Astrocyte of the spinal cord (primary cell): Measurements from ENCODE around the gene ADGRD1.

Experiments
- DNase-seq: peaks from one replicate; pipeline ENCODE4 v3.0.0; 2011; ENCODE audit warnings: low read depth, low spot score
- H3K4me3 ChIP-seq: 2 replicates; pipeline ENCODE4 v1.5.1; 2011; ENCODE audit warnings: low read depth, mild to moderate bottlenecking, low read length, moderate library complexity
- in situ Hi-C: cut with HindIII; loops from 2 replicates; pipeline ENCODE4 v1.10.0; 2017; ENCODE audit warnings: low sequenced_read_pairs
- TF ChIP-seq, protein P1 (sequence below): IDR thresholded peaks from 2 replicates; pipeline ENCODE4 v1.5.1; 2012; ENCODE audit warnings: low read depth, mild to moderate bottlenecking, low read length, inconsistent platforms

ADGRD1 gene

DNA sequence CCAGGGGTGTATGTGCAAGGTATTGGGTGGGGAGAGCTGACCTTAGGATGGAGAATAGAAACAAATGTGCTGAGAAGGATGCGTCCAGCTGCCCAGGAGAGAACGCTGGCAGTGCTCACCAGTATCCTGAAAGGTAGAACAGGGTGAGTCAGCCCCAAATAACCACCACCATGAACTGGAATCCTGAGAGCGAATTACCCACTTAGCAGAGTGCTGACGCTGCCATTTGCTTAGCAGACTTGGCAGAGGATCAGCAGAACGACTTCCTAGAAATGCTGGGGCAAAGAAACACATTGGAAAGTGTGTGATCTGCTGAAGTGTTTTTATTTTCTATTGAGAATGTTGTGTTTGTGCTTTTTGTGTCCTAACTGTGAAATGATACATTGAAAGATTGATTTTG, 213.6 kb downstream of the ADGRD1 start:
- TF ChIP-seq, protein P1, sequence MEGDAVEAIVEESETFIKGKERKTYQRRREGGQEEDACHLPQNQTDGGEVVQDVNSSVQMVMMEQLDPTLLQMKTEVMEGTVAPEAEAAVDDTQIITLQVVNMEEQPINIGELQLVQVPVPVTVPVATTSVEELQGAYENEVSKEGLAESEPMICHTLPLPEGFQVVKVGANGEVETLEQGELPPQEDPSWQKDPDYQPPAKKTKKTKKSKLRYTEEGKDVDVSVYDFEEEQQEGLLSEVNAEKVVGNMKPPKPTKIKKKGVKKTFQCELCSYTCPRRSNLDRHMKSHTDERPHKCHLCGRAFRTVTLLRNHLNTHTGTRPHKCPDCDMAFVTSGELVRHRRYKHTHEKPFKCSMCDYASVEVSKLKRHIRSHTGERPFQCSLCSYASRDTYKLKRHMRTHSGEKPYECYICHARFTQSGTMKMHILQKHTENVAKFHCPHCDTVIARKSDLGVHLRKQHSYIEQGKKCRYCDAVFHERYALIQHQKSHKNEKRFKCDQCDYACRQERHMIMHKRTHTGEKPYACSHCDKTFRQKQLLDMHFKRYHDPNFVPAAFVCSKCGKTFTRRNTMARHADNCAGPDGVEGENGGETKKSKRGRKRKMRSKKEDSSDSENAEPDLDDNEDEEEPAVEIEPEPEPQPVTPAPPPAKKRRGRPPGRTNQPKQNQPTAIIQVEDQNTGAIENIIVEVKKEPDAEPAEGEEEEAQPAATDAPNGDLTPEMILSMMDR = no peak
- DNase-seq = no peak
- H3K4me3 ChIP-seq = no peak overlapping the region
- in situ Hi-C loops = no loop called here

DNA sequence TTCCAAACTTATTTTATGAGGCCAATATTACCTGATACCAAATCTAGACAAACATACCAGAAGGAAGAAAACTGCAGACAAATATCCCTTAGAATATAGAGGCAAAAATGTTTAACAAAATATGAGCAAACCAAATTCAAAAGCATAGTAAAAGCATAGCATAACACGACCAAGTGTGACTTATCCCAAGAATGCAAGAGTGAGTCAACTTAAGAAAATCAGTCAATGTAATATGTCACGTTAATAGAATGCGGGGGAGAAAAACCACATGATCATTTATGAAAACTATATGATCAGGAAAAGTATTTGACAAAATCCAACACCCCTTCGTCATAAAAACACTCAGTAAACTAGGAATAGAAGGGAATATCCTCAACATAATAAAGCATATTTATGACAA, 217.3 kb downstream of the ADGRD1 start:
- H3K4me3 ChIP-seq = no peak overlapping the region
- TF ChIP-seq, protein P1 = no peak
- in situ Hi-C loops = no loop called here

DNA sequence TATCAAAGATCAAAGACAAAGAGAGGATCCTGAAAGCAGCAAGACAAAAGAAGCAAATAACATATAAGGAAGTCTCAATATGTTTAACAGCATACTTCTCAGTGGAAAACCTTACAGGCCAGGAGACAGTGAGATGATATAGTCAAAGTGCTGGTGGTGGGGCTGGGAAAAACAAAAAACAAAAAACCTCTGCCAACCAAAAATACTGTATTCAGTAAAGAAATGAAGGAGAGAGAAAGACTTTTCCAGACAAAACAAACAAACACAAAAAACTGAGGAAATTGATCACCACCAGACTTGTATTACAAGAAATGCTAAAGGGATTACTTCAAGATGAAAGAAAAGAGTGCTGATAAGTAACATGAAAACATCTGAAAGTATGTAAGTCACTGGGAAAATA, 221.2 kb downstream of the ADGRD1 start:
- no peak overlapping the region for H3K4me3 ChIP-seq
- TF ChIP-seq, protein P1 = no peak
- no peak for DNase-seq
- in situ Hi-C loops = no loop called here

More for the DNA sequence above, 217.3 kb downstream of the ADGRD1 start:
- DNase-seq = no peak

DNA sequence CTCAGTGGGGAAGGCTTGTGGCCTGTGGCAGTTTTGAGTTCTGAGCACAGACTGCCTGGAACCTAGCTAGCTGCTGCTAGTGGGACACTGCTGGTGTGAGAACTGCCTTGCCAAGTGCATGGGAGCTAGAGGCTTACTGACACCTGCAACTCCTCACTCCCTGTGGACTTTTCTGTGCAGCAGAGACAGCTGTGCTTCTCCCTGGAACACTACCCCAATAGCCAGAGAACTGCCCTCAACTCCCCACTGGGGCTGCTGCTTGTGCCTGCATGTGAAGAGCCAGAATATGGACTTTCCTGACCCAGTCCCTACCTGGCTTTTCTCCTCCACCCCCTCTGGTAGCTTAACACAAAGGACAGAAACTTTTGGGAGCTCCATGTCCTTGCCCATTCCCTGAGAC, 222.6 kb downstream of the ADGRD1 start:
- DNase-seq = no peak
- TF ChIP-seq, protein P1 = no peak
- no peak overlapping the region for H3K4me3 ChIP-seq
- in situ Hi-C loops = no loop called here

DNA sequence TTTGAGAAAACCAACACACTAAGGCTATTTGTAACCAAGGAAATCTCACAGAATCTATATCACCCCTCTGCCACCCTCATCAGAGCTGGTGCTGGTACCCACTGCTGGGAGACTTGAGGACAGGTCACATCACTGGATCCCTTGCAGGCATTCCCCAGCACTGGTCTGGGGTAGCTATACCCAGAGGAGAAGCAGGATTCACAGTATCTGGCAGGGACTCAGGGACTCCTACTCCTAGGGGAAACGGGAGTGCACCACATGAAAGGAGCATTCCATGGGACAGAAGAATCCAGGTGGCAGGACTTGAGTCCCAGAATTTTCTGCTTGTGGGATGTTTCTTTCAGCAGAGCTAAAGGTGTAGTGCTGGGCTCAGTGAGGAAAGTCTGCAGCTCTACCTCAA, 223.2 kb downstream of the ADGRD1 start:
- DNase-seq = no peak
- in situ Hi-C loops = no loop called here
- H3K4me3 ChIP-seq = no peak overlapping the region
- TF ChIP-seq, protein P1 = no peak

DNA sequence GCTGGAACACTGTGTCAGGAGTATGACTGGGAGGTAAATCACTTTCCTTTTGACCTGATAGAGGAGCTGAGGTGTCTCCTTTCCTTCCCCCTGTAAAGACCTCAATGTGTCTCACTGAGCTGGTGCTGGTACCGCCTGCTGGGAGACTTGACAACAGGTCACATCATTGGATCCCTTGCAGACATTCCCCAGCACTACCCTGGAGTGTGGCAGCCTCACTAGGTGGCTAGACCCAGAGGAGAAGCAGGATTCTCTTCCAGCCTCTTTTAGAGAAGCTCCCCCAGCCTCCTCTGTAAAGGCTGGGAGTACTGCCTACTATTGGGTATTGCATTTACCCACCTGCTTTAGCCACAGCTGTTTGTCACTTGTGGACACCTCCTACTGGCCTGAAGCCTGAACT, 223.9 kb downstream of the ADGRD1 start:
- TF ChIP-seq, protein P1 = no peak
- in situ Hi-C loops = no loop called here
- H3K4me3 ChIP-seq = no peak overlapping the region
- DNase-seq = no peak

DNA sequence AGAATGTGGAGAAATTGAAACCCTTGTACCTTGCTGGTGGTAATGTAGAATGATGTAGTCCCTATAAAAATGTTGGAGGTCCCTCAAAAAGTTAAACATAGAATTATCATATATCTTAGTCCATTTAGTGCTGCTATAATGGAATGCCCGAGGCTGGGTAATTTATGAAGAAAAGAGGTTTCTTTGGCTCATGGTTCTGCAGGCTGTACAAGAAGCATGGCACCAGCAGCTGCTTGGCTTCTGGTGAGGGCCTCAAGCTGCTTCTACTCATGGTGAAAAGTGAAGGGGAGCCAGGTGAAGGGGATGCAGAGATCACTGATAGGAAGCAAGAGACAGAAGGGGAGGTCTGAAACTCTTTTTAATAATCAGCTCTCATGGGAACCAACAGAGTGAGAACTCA, 233.9 kb downstream of the ADGRD1 start:
- no peak overlapping the region for H3K4me3 ChIP-seq
- TF ChIP-seq, protein P1 = no peak
- DNase-seq = no peak
- in situ Hi-C loops = no loop called here
